NCI-H69 (cell line): ENCODE results near the gene COL1A1.

Experiments
- DNase-seq: peaks from one replicate; lab custom pipeline; 2025; lab: John Stamatoyannopoulos, UW

COL1A1 gene

GRCh38 chr17:50154604-50155003, 46.8 kb downstream of the COL1A1 start:
- no peak for DNase-seq

DNA sequence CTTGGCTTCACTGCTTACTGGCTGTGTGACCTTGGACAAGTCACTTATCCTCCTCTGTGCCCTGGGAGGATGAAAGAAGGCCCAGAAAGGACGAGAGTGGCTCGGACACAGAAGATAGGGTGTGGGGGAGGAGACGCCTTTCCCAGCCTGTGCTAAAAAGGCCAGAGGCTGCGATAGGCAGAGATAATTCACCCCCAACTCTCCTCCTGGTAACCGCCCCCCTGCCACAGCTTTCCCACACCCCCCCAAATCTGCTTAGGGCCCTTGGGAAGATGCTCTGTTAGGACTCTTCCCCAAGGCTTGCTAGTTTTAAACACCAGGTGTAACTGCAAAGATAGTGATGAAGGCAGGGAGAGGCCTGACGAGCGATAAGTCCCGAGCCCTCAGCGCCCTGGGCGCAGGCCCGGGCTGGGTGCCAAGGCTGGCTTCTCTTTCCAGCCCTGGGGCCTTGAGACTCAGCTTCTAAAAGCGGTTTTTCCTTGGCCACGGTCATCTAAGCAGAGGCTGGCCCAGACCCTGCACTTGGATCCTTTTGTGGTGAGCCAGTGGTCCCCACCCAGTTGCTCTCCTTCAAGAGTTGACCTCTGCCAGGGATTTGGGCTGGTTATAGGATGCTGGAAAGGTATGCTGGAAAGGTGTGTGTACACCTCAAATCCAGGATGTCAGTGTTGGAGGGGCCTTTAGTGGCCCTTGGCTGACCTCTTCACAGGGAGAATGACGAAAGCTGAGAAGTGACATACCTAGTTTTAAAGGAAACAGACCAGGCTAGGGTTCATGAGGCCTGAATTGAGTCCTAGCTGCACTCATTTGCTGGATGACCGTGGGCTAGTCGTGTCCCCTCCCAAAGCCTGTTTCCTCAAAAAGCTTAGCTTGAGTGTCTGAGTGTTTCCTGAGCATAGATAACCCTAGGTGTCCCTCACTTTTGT, 47.5 kb downstream of the COL1A1 start:
- no peak for DNase-seq

DNA sequence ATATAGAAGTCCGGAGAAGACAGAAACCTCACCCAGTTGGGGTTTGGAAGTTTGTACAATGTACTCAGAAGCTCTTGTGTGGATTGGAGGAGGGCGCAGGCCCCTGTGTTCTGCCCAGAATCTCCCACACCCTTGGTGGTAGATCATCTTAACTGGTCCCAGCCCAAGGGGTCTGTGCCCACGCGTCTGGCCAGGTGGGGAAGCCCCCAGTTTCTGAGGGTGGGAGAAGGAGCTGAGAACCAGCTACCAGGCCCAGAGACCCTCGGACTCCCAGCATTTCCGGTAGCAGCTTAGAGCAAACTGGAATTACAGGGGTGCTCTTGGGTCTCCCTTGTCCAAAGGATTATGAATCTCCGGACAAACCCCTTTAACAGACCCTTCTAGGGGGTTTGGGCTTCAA, 48.7 kb downstream of the COL1A1 start:
- no peak for DNase-seq

GRCh38 chr17:50151937-50152547, 49.4 kb downstream of the COL1A1 start:
- peak; percentile 95 for DNase-seq

DNA sequence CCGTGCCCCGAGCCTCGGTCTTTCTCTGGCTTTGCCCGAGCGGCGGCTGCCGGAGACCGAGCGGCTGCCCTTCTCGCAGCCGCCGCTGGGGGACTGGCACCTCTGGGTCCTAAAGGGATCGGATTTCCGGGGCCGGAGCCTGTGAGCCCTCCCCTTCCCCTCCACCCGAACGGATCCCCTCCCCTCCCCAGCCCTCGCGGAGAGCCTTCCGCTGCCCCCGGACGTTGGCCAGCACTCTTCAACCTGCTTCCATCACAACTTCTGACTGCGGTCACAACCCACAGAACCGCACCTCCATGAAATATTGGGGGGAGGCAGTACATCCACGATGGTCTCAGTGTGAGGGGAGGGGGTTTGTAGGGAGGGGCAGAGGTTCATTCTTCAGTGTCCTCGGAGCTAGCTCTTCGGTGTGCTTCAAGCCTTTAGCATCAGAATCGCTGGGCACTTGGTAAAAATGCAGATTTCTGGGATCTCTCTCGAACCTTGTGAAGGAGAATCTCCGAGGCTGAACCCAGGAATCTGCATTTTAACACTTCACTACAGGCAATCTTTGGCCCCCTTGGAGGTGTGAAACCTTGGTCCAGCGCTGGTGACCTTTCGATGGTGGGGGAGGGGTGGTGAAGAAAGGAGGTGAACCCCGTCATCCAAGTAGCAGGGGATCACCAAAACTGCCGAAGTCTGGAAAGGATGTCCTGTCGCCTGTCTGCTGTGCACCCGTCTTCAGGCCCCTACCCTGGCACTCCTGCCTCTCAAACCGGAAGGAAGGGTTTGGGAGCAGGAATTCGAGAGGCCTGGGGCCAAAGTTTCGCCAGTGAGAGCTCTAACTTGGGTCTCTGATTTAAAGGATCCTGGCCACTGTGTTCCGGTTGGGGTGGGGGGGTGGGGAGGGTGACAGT, 50.1 kb downstream of the COL1A1 start:
- peak; percentile 96 for DNase-seq

GRCh38 chr17:50150354-50151040, 50.9 kb downstream of the COL1A1 start, which contains the start of gene PPP1R9B:
Gene PPP1R9B (minus strand): TSS chr17:50150677. CDS start chr17:50150513, 164 bp downstream.
- DNase-seq, result peak; percentile 72

DNA sequence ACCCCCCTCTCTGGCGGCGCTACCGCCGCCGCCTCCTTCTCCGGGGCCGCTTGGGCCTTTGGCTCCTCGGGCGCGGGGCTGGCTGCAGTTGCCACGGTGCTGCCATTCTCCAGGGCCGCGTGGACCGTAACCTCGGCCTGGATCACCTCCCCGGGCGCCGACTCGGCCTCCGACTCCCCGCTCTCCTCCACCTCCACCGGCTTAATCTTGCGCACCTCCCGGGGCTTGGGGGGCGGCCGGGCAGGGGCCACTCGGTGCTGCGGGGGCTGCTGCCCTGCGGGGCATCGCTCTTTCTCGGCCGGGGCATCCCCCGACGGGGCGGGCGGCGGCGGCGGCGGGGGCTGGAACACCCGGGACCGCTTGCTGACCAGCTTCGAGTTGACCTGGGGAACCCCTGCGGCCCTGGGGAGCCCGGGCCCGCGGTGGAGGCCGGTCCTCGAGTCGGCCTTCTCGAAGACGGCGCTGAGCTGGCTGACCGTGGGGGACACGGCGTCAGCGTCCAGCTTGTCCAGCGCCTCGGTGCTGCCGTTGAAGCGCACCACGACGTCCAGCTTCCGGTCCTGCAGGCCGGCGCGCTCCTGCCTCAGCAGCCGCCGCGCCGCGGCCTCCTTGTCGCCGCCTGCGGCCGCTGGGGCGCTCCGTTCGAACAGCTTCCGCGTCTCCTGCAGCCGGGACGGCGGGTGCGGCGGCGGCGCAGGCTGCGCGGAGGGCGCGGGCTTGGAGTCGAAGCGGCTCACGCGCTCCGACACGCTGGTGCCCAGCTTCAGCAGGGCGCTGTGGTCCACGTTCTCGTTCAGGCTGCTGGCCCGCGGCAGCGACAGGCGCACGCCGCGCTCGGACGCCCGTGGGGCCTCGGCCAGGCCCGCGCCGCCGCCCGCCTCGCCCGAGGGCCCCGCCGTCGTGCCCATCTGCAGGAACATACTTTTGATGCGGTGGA, 51.7 kb downstream of the COL1A1 start:
- DNase-seq, result peak; percentile 82

GRCh38 chr17:50149091-50149416, 52.4 kb downstream of the COL1A1 start:
- DNase-seq, result no peak

GRCh38 chr17:50148226-50149090, 53.0 kb downstream of the COL1A1 start:
- peak; percentile 60 for DNase-seq

DNA sequence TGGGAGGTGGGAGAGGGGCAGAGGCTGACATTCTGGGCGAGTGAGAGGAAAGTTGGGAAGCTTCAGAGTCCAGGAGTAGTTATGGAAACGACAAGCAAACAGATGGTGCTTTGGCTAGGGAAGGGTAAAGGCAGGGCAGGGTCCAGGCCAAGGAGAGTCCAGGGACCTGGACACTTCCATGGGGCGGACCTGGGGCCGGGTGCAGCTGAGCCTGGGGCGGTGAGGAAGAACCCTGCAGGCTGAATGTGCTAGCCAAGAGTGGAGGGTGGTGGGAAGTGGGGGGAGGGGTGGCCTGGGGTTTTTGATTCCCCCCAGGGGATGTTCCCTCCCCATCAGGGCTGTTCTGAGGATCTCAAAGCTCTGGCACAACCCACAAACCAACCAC, 53.6 kb downstream of the COL1A1 start:
- DNase-seq, result no peak

DNA sequence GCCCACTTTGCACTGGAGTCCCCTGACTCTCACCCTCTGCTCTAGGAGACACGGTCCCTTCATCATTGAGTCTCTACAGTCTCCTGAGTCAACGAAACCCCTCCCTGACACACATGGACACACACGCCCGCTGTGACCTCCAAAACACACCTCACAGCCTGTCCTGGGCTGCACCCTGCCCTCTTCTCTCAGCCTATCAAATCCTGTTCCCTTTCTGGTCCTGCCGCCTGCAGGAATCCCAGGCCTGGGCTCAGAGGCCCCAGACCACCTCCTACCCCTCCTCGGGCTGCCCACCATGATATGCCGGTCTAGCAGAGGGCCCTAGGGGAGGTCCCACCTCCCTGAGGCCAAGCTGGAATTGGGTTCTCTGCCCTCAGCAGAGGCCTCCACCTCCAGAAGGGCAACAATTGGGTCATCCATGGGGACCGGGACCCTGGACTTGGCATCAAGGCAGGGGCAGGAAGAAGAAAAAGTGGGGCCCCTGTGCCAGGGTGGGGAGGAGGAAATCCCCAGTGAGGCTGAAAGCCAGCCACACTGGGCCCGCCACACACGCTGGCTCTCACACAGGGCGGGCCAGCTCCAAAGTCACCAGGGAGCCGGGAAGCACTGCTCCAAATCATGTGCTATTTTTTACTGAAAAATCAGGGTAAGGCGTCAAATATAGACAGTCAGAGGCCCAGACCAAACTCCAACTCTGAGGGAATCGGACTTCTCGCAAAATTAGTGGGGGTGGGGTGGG, 54.3 kb downstream of the COL1A1 start:
- DNase-seq, result no peak

DNA sequence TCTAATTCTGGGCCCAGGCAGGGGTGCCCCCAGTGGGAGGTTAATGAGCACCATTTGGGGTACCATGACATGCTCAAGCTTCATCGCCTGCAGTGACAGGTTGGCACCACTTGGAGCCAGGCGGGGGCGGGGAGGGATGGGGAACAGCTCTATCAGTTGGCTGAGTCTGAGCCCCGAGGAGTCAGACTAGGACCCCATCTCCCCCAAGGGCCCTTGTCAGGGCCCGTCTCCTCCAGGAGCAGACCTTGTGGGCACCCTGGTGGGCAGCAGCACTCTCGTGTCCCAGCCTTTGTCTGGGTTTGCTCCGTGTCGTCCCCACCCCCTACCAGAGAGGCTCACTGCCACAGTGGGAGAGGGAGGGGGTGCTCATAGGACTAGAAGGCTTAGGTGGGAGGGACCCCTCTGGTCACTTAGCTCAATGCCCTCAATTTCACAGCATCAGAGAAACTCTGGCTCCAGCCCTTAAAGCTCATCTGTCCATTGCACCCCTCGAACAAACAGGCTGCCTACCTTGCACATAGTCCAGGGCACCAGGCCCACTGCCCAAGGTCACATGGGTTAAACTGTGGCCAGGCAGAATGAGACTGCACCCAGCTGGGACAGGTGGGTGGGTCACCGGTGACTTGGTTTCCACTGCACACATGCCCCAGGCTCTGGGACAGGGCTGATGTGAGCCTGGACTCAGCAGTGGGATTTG, 55.1 kb downstream of the COL1A1 start:
- no peak for DNase-seq

DNA sequence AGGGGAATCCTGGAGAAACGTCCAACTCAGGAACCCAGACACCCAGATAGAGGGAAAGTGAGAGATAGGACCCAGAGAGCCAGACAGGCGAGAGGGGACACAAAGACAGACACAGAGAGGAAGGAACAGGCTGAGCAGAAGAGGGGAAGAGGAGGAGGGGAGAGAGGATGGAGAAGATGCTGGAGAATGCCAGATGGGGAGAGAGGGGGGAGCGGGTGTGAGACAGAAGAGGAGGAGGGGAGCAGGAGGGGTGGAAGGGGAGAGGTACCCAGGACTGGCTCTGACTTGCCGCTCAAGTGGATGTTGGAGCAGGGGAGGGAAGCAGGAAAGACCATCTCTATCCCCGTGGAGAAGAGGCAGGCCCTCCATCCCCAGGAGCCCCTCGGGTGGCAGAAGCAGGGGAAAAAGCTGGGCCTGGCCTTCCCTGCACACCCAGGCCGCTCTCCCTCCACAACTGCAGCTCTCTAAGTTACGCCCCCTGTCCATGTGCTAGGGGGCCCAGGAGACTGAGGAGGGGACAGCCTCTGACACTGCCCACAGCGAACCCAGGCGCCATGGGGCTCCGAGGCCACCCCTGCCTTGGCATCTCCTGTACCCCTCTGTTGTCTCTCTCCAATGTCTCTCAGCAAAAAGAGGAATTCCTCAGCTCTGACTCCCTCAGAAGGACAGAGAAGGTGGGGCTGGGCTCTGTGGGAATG, 55.8 kb downstream of the COL1A1 start:
- DNase-seq, result no peak

DNA sequence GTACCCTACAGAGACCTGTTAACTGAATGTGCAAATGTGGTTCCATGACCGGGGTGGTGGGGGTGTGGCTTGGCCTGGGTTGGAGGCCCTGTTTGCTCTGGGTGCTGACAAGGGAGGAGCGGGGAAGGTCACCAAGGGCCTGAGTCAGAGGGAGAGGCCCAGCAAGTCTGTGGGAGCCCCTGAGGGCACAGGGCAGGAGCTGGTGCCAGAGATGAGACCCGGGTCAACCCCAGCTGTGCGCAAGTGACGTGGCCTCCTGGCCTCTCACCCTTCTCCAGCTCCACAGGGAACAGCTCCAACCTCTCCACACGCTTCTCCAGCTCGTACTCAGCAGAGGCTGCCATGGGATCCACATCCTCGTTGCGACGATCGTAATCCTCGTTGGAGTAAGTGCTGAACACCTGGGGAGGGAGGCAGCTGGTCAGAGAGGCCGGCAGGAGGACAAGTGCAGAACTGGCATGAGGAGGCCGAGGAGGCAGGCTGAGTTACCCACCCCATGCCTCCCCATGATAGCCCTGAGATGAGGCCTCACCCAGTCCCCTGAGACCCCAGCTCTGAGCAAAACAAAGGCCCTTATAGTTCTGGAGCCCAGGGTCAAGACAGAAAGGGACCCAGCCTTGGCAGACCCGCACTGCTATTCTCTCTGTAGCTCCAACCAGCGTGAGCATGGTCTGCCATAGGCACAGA, 56.4 kb downstream of the COL1A1 start:
- DNase-seq, result no peak

DNA sequence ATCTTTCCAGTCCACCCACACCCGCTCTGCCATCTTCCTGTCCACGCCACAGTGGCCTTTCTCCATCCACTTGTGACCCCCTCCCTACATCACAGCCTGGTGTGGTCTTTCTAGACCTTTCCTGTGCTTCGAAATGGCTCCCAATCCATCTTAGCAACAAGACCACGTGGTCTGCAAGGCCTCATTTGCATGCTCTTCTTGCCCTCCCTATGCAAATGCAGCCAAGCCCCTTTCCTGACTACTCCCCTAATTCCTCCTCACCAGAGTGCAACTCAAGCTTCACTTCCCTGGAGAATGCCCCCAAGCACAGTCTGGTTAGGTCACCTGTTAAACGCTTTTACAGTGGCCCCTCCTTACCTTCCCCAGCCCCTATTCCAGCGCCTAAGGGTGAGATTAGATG, 57.1 kb downstream of the COL1A1 start:
- no peak for DNase-seq

- no peak for DNase-seq
These were observed 57.8 kb downstream of the COL1A1 start for GRCh38 chr17:50143461-50144176.

DNA sequence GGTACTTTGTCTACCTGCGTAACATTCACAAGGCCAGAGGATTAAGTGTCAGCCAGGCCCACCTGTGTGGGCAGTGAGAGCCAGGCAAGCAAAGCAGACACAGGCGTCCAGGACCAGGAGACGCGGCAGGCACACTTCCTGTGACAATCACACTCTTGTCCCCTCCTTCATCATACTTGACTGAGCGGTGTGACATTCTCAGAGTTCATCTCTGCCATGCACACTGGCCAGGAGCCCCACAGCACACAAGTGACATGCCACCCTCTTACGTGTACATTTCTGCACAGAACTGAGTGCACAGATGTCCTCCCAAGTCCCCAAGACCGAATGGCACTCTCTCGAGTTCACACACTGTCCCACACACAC, 59.7 kb downstream of the COL1A1 start:
- no peak for DNase-seq
